GM12872 (cell line): ENCODE data around the gene MAPK1.

Experiments
- TF ChIP-seq, protein P1 (sequence below): IDR thresholded peaks from 3 replicates; pipeline ENCODE4 v1.5.1; 2011; ENCODE audit warnings: low read depth, mild to moderate bottlenecking, low read length, moderate library complexity; ENCODE audit not compliant: insufficient read depth

The MAPK1 gene

DNA sequence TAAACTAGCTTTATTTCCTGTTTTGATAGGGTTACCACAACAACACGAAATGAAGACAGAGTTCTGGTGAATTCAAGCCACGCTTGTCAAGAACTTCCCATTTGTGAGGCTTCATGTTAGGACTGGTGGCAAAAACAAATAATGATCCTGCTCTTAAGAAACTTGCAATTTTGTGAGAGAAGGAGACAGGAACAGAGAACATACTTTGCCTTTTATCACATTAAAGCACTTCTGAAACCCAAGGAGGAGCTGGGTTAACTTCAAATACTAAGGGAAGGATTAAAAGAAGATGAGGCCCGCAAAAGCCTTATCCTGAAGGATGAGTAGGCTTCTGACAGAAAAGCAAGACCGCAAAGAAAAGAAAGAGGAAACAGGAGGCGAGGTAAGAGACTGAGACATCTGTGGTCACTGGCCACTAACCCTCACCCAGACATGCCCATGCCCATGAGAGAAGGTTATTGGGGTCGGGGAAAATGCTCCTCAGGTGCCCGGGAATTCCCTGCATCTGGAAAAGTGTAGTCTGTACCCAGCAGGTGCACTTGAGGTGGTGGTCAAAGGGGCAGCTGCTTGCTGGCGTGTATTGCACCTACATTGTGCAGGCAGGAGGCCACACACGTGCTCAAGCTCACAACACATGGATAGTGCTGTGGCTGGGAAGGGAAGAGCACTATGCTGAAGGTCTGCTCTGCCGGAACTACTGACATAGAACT lies 50.5 kb downstream of the MAPK1 start:
- TF ChIP-seq, protein P1, sequence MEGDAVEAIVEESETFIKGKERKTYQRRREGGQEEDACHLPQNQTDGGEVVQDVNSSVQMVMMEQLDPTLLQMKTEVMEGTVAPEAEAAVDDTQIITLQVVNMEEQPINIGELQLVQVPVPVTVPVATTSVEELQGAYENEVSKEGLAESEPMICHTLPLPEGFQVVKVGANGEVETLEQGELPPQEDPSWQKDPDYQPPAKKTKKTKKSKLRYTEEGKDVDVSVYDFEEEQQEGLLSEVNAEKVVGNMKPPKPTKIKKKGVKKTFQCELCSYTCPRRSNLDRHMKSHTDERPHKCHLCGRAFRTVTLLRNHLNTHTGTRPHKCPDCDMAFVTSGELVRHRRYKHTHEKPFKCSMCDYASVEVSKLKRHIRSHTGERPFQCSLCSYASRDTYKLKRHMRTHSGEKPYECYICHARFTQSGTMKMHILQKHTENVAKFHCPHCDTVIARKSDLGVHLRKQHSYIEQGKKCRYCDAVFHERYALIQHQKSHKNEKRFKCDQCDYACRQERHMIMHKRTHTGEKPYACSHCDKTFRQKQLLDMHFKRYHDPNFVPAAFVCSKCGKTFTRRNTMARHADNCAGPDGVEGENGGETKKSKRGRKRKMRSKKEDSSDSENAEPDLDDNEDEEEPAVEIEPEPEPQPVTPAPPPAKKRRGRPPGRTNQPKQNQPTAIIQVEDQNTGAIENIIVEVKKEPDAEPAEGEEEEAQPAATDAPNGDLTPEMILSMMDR, result no peak

DNA sequence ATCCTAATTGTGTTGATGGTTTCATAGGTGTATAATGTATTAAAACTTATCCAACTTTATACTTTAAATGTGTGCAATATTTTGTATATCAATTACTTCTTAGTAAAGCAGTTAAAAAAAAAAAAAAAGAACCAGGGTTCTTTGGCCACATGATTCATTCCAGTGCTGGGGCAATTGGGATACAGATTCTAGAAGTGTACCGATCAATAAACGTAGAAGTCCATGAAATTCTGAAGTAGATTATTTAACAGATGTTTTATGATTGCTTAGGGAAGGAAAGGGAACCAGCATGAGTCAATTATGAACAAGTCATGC lies 51.0 kb downstream of the MAPK1 start:
- TF ChIP-seq, protein P1, result no peak

- TF ChIP-seq, protein P1, result no peak
Measured at GRCh38 chr22:21815958-21816357, 51.5 kb downstream of the MAPK1 start.

DNA sequence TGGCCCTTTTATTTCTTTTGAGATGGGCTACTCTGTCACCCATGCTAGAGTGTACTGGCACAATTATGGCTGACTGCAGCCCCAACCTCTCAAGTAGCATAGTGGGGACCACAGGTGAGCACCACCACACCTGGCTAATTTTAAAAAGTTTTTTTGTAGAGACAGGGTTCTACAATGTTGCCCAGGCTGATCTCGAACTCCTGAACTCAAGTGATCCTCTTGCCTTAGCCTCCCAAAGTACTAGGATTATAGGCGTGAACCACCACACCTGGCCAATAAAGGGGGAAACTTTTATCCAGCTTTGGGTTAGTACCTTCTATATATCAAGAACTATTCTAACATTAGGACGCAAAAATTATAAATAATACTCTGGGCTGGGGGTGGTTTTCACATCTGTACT lies 52.1 kb downstream of the MAPK1 start:
- TF ChIP-seq, protein P1, result no peak

GRCh38 chr22:21811982-21812381 lies 55.5 kb downstream of the MAPK1 start:
- TF ChIP-seq, protein P1, result no peak

DNA sequence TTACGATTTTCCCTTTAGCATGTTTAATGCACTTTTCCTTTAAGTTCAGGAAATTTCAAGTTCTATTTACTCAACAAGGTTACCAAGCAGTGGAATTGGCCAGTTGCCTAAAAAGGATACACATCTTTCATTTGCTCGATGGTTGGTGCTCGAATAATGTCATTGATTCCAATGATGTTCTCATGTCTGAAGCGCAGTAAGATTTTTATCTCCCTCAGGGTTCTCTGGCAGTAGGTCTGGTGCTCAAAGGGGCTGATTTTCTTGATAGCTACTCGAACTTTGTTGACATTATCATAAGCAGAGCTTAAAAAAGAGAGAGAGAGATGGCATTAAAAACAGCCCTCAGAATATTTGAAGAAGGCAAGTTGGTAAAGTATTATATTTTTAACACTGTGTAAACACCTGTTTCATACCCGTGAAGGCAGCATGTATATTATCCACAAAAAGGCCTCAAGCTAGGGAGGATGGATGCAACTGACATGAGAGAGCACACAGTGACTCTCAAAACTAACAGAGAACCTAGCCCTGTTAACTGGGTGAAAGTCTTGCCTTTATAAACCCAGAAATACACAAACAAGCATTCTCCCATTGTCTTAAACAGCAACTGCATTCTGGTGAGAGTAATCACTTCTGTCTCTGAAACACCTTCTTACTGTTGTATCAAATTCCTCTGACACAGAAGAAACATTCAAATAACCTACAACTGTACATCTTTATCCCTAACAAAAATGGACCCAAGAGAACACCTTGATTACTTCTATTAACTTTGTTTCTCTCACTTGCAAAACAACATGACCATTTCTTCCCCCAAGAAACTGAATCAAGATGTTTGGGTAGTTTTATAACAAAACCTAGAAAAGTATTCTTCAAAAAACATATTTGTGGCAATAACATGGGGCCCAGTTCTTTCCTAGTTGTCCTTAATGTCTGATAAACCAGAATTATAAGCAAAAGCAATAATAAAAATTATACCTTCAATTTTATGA lies 59.6 kb downstream of the MAPK1 start:
- TF ChIP-seq, protein P1, result no peak

- TF ChIP-seq, protein P1, result no peak
Measured at GRCh38 chr22:21803811-21804249, 63.6 kb downstream of the MAPK1 start.
